GM19438 (cell line): ENCODE results near the gene MED12L.

Source experiments
- ATAC-seq: cut with Tn5 transposase; IDR thresholded peaks from one replicate; pipeline ENCODE4 v1.9.1; 2021; ENCODE audit warnings: low read depth; ENCODE audit not compliant: unreplicated experiment

Gene MED12L

DNA sequence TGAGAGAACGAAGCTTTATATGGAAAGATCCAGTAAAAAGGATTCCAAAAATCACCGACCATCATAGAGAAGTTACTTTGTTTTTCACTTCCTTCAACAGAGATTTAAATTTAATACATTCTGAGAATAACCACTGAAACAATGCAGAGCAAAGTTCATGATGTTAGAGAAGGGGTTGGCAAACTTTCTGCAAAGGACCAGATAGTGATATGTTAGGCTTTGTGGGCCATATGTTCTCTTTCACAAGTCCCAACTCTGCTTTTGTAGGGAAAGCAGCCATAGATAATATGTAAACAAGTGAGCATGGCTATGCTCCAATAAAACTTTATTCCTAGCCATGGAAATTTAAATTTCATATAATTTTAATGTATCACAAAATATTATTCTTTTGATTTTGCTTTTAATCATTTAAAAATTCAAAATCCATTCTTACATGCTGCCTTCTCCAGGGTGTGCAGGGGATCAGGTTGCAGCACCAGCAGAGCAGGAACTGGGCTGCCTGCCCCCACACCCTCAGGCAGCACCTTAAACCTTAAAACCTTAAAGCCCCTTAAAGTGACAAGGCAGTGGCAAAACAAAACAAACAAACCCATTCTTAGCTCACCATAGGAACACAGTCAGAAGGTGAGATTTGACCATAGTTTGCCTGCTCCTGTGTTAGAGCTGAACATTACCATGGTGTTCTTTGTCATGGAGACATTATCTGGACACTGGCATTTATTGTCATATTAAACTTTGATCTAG is 392.3 kb downstream of the MED12L start:
- no peak for ATAC-seq

DNA sequence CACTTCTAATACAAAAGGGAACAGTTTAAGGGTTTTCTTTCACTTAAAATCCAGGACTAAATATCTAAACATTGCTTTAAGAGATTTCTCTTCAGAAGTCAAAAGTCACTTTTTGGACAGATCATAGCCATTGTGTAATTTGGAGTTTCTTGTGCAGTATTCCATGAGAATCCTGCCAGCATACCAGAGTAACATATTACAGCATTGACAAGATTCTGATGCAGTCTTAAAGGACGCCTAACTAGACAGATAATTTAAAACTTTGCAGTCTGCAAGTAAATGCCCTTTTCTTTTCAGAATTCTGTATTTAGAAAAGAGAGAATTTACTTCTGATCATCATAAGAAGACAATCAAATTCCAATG is 392.9 kb downstream of the MED12L start:
- ATAC-seq = no peak

DNA sequence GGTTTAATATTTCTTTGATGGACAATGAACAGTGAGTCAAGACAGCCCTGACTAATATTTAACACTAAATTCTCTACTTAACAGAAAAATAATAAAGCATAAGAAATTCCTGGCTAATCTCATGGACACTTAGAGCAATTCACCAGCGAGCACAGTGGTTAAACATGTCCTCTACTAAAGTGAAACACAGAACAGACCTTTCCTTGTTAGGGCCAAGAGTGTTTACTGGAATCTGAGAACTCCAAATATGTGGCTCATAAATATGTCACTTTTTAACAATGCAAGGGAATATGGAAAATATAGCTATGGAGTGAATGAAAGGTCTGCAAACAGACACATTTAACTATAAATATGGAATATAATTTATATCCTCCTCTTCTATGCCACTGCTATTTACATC is 394.0 kb downstream of the MED12L start:
- ATAC-seq = no peak

GRCh38 chr3:151480492-151480891 is 395.0 kb downstream of the MED12L start:
- ATAC-seq = no peak

DNA sequence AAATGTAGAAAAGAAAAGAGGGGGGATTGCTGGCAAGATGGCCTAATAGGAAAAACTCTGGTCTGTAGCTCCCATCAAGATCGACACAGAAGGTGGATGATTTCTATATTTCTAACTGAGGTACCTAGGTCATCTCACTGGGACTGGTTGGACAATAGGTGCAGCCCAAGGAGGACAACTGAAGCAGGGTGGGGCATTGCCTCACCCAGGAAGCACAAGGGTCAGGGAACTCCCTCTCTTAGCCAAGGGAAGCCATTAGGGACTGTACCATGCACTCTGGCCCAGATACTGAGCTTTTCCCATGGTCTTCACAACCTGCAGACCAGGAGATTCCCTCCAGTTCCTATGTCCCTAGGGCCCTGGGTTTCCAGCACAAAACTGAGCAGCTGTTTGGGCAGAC is 398.0 kb downstream of the MED12L start:
- ATAC-seq = no peak

DNA sequence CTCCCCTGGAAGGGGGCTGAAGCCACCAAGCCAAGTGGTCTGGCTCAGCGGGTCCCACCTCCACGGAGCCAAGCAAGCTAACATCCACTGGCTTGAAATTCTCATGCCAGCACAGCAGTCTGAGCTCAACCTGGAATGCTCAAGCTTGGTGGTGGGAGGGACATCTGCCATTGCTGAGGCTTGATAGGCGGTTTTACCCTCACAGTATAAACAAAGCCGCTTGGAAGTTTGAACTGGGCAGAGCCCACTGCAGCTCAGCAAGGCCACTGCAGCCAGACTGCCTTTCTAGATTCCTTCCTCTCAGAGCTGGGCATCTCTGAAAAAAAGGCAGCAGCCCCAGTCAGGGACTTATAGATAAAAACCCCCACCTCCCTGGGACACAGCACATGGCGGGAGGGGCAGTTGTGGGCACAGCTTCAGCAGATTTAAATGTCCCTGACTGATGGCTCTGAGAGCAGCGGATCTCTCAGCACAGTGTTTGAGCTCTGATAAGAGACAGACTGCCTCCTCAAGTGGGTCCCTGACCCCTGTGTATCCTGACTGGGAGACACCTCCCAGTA is 398.6 kb downstream of the MED12L start:
- no peak for ATAC-seq
